CD4-positive, alpha-beta T cell (primary cell): Measurements from ENCODE around the gene GFPT2. TPM values are rescaled to one million over a fixed set of nuclear protein-coding genes. Genes with fewer than 3 reads are reported as not detected.

Source experiments
- ATAC-seq: fragments of 200-7000 bp; cut with Tn5 transposase; one replicate; pipeline ENCODE4 v1.10.0; 2022; ENCODE audit warnings: mild to moderate bottlenecking; ENCODE audit not compliant: poor library complexity
- CTCF ChIA-PET: fragments of 350-600 bp; sonication (Branson Sonifier 250); formaldehyde crosslinking; loops from one replicate; lab custom pipeline; 2021; ENCODE audit warnings: antibody characterized with exemption, inconsistent platforms; lab: Charles Lee
- POLR2A ChIA-PET: fragments of 350-600 bp; sonication (Branson Sonifier 250); formaldehyde crosslinking; loops from one replicate; lab custom pipeline; 2021; ENCODE audit warnings: antibody characterized with exemption, inconsistent platforms; lab: Charles Lee
- DNase-seq, 14 experiments: peaks; one replicate each; pipeline ENCODE4 v3.0.0-alpha.2; 2013 to 2020; ENCODE audit warnings: mixed read lengths in 2 of 14
- H3K27ac ChIP-seq, 2 donors: one replicate each; pipeline versions ENCODE4 v1.5.1 to v1.7.0; 2013; ENCODE audit warnings: low read length in 2 of 2, low read depth in 1 of 2, mild to moderate bottlenecking in 1 of 2
- H3K27me3 ChIP-seq, 2 experiments: 1 replicate in 1 of 2; 2 replicates in 1 of 2; pipeline versions ENCODE4 v1.6.1 to v1.7.0; 2013; ENCODE audit warnings: low read length in 2 of 2, control low read depth in 1 of 2, mild to moderate bottlenecking in 1 of 2, moderate library complexity in 1 of 2; ENCODE audit not compliant: insufficient read depth in 2 of 2, control insufficient read depth in 1 of 2
- H3K36me3 ChIP-seq: one replicate; pipeline ENCODE4 v1.6.1; 2013; ENCODE audit warnings: low read length, control low read depth; ENCODE audit not compliant: insufficient read depth
- H3K4me1 ChIP-seq: one replicate; pipeline ENCODE4 v1.6.1; 2013; ENCODE audit warnings: low read length, control low read depth; ENCODE audit not compliant: insufficient read depth
- H3K4me3 ChIP-seq: one replicate; pipeline ENCODE4 v1.5.1; 2013; ENCODE audit warnings: mild to moderate bottlenecking, low read length, moderate library complexity
- H3K9me3 ChIP-seq, 2 experiments: 1 replicate in 1 of 2; 2 replicates in 1 of 2; pipeline versions ENCODE4 v1.6.1 to v1.7.0; 2013; ENCODE audit warnings: low read length in 2 of 2, mild to moderate bottlenecking in 2 of 2, control low read depth in 1 of 2, moderate library complexity in 1 of 2; ENCODE audit not compliant: control insufficient read depth in 1 of 2, insufficient read depth in 1 of 2
- H3K27ac Mint-ChIP-seq: one replicate; pipeline ENCODE4 v1.8.0; 2020; ENCODE audit warnings: mixed read lengths
- H3K27me3 Mint-ChIP-seq: one replicate; pipeline ENCODE4 v1.8.0; 2021; ENCODE audit warnings: mixed read lengths
- H3K36me3 Mint-ChIP-seq: one replicate; pipeline ENCODE4 v1.8.0; 2021; ENCODE audit warnings: low read depth, mixed read lengths
- H3K4me1 Mint-ChIP-seq: one replicate; pipeline ENCODE4 v1.8.0; 2021; ENCODE audit warnings: low read depth, mixed read lengths
- H3K4me3 Mint-ChIP-seq: one replicate; pipeline ENCODE4 v1.8.0; 2020; ENCODE audit warnings: mild to moderate bottlenecking, mixed read lengths
- H3K9me3 Mint-ChIP-seq: one replicate; pipeline ENCODE4 v1.8.0; 2020; ENCODE audit warnings: mixed read lengths
- CTCF ChIP-seq: fragments of 200-600 bp; IDR thresholded peaks from one replicate; pipeline ENCODE4 v1.8.0; 2022; ENCODE audit warnings: antibody characterized with exemption, mild to moderate bottlenecking
- intact Hi-C, 2 experiments: fragments of 100-400 bp; cut with DNase I in 1 of 2; cut with micrococcal nuclease in 1 of 2; formaldehyde crosslinking; loops; one replicate each; pipeline versions ENCODE4 v1.15.1 to v1.9.0; 2023 to 2025; cut with DNase I, micrococcal nuclease
- total RNA-seq, 174 experiments: library from RNA in 2 of 174; stranded (reverse) in 2 of 174; gene quantifications; one replicate each; pipeline ENCODE4 v1.2.3 and lab custom pipeline; 2021 to 2026

GFPT2 gene
- total RNA-seq, 2 experiments from 2014 or later, result 1.1 to 1.5 TPM

- TF ChIP-seq CTCF, result no peak
- Histone ChIP-seq H3K36me3 (no peaks in the 10 kb centered on the region), H3K4me3 (no peak overlapping the region), H3K9me3 (no peaks in the 10 kb centered on the region), H3K4me1 (no peaks in the 10 kb centered on the region), H3K27me3 (no peaks in the 10 kb centered on the region), H3K27ac (no peak overlapping the region)
- Mint-ChIP-seq H3K4me3 (no peak overlapping the region), H3K27ac (no peak overlapping the region), H3K9me3 (no peaks in the 10 kb centered on the region), H3K27me3 (no peaks in the 10 kb centered on the region), H3K36me3 (no peaks in the 10 kb centered on the region), H3K4me1 (no peaks in the 10 kb centered on the region)
- intact Hi-C loops, result no loop called here
- ChIA-PET POLR2A (no interaction called here), CTCF (interaction anchor here (0.7 kb wide), 1 partner anchor 27 kb away, joined by 3 read pairs; no protein-coding TSS in a partner anchor)
- no peak for DNase-seq
- ATAC-seq, result no peak
Observed at GRCh38 chr5:180373454-180373853, 20.3 kb upstream of the GFPT2 start.

GRCh38 chr5:180371949-180372348 is 18.8 kb upstream of the GFPT2 start:
- no peaks in the 10 kb centered on the region for H3K9me3 Mint-ChIP-seq
- POLR2A ChIA-PET, result no interaction called here
- no peak overlapping the region for H3K4me3 ChIP-seq
- H3K27ac Mint-ChIP-seq, result no peak overlapping the region
- ATAC-seq (no peak), DNase-seq (no peak)
- intact Hi-C loops, result no loop called here
- CTCF ChIA-PET, result no interaction called here
- H3K4me3 Mint-ChIP-seq, result no peak overlapping the region
- TF ChIP-seq CTCF, result no peak
- H3K36me3 Mint-ChIP-seq, result no peaks in the 10 kb centered on the region
- no peaks in the 10 kb centered on the region for H3K9me3 ChIP-seq
- no peaks in the 10 kb centered on the region for H3K27me3 Mint-ChIP-seq
- no peak overlapping the region for H3K27ac ChIP-seq
- H3K27me3 ChIP-seq, result no peaks in the 10 kb centered on the region
- no peaks in the 10 kb centered on the region for H3K4me1 ChIP-seq
- H3K36me3 ChIP-seq, result no peaks in the 10 kb centered on the region
- H3K4me1 Mint-ChIP-seq, result no peaks in the 10 kb centered on the region

- Histone ChIP-seq H3K4me1 (no peaks in the 10 kb centered on the region), H3K4me3 (no peak overlapping the region), H3K27me3 (no peaks in the 10 kb centered on the region), H3K36me3 (no peaks in the 10 kb centered on the region), H3K9me3 (no peaks in the 10 kb centered on the region), H3K27ac (no peak overlapping the region)
- Mint-ChIP-seq H3K4me3 (no peak overlapping the region), H3K27ac (no peak overlapping the region), H3K36me3 (no peaks in the 10 kb centered on the region), H3K4me1 (no peaks in the 10 kb centered on the region), H3K9me3 (no peaks in the 10 kb centered on the region), H3K27me3 (no peaks in the 10 kb centered on the region)
- intact Hi-C loops, result no loop called here
- ATAC-seq (no peak), DNase-seq (no peak)
- TF ChIP-seq CTCF, result no peak
- POLR2A ChIA-PET, result no interaction called here
- CTCF ChIA-PET, result no interaction called here
Observed at GRCh38 chr5:180370861-180371641, 17.9 kb upstream of the GFPT2 start.
